Measurements from ENCODE around the gene SLC8A3. TPM values are rescaled to one million over a fixed set of nuclear protein-coding genes. Genes with fewer than 3 reads are reported as not detected.

The SLC8A3 gene
- total RNA-seq, 1 experiment from 2014 or later = not detected

GRCh38 chr14:70086685-70087379 is 101.9 kb downstream of the SLC8A3 start:
- H3K4me1 ChIP-seq (ENCODE audit: control insufficient read depth, insufficient read depth, low read length) = no peaks in the 10 kb centered on the region
- H3K9me3 ChIP-seq (ENCODE audit: control insufficient read depth, insufficient read depth, low read depth, low read length) = no peaks in the 10 kb centered on the region
- CTCF ChIA-PET = interaction anchor here (0.6 kb wide), 1 partner anchor 231 kb away, joined by 3 read pairs; no protein-coding TSS in a partner anchor
- POLR2A ChIA-PET = no interaction called here
- DNase-seq (ENCODE audit: low read depth, low spot score) (no peak), ATAC-seq (no peak)
- TF ChIP-seq SIN3A (IDR thresholded peaks at IDR 0.05; ENCODE audit: borderline replicate concordance, insufficient read depth, low read depth, low read length) = no peak
- TF ChIP-seq, protein P1, sequence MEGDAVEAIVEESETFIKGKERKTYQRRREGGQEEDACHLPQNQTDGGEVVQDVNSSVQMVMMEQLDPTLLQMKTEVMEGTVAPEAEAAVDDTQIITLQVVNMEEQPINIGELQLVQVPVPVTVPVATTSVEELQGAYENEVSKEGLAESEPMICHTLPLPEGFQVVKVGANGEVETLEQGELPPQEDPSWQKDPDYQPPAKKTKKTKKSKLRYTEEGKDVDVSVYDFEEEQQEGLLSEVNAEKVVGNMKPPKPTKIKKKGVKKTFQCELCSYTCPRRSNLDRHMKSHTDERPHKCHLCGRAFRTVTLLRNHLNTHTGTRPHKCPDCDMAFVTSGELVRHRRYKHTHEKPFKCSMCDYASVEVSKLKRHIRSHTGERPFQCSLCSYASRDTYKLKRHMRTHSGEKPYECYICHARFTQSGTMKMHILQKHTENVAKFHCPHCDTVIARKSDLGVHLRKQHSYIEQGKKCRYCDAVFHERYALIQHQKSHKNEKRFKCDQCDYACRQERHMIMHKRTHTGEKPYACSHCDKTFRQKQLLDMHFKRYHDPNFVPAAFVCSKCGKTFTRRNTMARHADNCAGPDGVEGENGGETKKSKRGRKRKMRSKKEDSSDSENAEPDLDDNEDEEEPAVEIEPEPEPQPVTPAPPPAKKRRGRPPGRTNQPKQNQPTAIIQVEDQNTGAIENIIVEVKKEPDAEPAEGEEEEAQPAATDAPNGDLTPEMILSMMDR (IDR thresholded peaks at IDR 0.05) = peak; percentile 51
- no peak overlapping the region for H3K27ac ChIP-seq (ENCODE audit: low read length)
- H3K4me3 ChIP-seq (ENCODE audit: low read depth in 2 of 2, low read length in 2 of 2) = no peak overlapping the region
- BruUV-seq (replicated peaks) = no TSS peak
- intact Hi-C loops (cut with micrococcal nuclease; ENCODE audit: unreplicated experiment) = no loop called here
- no peaks in the 10 kb centered on the region for H3K36me3 ChIP-seq (ENCODE audit: control insufficient read depth, insufficient read depth, low read length)
- in situ Hi-C loops (cut with HindIII; ENCODE audit: low pct_unique_long_range_greater_than_20kb, low sequenced_read_pairs) = no loop called here
- H3K27me3 ChIP-seq (ENCODE audit: control insufficient read depth, insufficient read depth, low read length) = peaks cover 7% of the 10 kb centered on the region

DNA sequence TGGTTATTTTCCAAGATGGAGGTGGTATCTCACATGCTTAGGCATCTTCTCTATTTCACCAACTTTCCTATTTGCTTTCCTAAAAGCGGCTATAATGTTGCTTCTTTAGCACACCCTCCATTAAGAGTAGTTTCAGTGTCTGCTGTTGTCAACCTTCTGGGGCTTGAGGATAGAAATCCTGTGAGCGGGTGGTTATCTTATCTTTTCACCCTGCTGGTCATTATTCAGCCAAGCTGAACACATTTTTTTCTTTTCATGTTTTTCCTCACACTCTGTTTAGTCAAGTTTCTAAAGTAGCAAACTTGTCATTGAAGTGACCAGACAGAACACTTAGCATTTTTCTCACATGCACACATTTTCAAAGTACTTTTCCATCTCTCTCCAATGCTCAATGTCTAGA is 104.5 kb downstream of the SLC8A3 start:
- no TSS peak for BruUV-seq (replicated peaks)
- Histone ChIP-seq H3K4me3 (ENCODE audit: low read depth in 2 of 2, low read length in 2 of 2) (no peak overlapping the region), H3K27me3 (ENCODE audit: control insufficient read depth, insufficient read depth, low read length) (peaks cover 7% of the 10 kb centered on the region; the same call in 1 of the 2 replicates), H3K27ac (ENCODE audit: low read length) (no peak overlapping the region), H3K36me3 (ENCODE audit: control insufficient read depth, insufficient read depth, low read length) (no peaks in the 10 kb centered on the region), H3K9me3 (ENCODE audit: control insufficient read depth, insufficient read depth, low read depth, low read length) (no peaks in the 10 kb centered on the region), H3K4me1 (ENCODE audit: control insufficient read depth, insufficient read depth, low read length) (no peaks in the 10 kb centered on the region)
- ChIA-PET POLR2A (no interaction called here), CTCF (no interaction called here)
- intact Hi-C loops (cut with micrococcal nuclease; ENCODE audit: unreplicated experiment) = no loop called here
- ATAC-seq = no peak
- no peak for DNase-seq (ENCODE audit: low read depth, low spot score)
- TF ChIP-seq, protein P1 (IDR thresholded peaks at IDR 0.05) = no peak
- TF ChIP-seq SIN3A (IDR thresholded peaks at IDR 0.05; ENCODE audit: borderline replicate concordance, insufficient read depth, low read depth, low read length) (no peak), POLR2AphosphoS5 (IDR thresholded peaks at IDR 0.05; ENCODE audit: low read depth, low read length) (no peak), TCF7L2 (IDR thresholded peaks at IDR 0.05; ENCODE audit: low read depth, low read length) (no peak), REST (IDR thresholded peaks at IDR 0.05; ENCODE audit: insufficient read depth in 1 of 2, low read depth in 2 of 2, low read length in 1 of 2) (no peak)
- in situ Hi-C loops (cut with HindIII; ENCODE audit: low pct_unique_long_range_greater_than_20kb, low sequenced_read_pairs) = no loop called here
